ENCODE results near the gene IL31RA. TPM values are rescaled to one million over a fixed set of nuclear protein-coding genes. Genes with fewer than 3 reads are reported as not detected.

IL31RA gene
- total RNA-seq, 4 donors from 2014 or later, result 0.30 to 3.1 (median 1.3) TPM

DNA sequence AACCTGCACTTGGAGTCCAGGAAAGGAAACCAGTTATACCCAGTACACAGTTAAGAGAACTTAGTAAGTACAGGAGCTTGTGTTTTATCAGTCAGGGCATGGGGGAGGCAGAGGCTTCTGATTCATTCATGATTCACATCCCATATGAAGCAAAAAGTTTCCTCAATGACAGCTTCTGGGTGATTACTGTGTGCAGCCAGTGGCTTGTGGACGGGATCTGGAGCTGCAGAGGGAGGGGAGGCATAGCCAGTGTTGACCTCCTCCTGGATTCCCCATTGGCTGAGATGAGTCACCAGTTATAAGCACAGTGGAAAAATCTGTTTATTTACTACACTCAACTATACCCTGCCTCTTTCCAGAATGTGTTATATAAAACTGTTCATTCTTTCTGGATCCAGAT lies 17.7 kb downstream of the IL31RA start:
- intact Hi-C loops (cut with DNase I; ENCODE audit: low total_unique reads), result no loop called here
- TF ChIP-seq POLR2A (IDR thresholded peaks at IDR 0.05) (no peak), CTCF (IDR thresholded peaks at IDR 0.05) (no peak)
- WGBS, 2 donors, result 4 to 33% methylated on average over 1 of the region's 1 CpG
- no peak for DNase-seq (ENCODE audit: low spot score in 2 of 2)
- H3K4me3 ChIP-seq (ENCODE audit: low read depth, poor library complexity, severe bottlenecking), result no peak overlapping the region

DNA sequence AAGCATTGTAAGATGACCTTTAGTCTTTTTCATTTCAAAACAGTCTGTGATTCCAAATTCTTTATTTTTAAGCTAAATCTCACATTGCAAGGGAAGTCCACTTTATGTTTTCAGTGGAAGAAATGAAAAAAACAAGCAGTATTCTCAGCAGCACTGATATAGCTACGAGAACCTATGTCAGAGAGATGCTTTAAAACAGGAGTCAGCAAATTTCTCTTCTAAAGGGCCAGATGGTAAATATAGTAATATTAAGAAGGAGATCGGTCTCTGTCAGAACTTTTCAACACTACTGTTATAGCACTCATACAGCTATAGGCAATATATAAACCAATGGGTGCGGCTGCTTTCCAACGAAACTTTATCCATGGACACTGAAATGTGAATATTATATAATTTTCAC lies 18.7 kb downstream of the IL31RA start:
- no peak for DNase-seq (ENCODE audit: low spot score in 2 of 2)
- TF ChIP-seq POLR2A (IDR thresholded peaks at IDR 0.05) (no peak), CTCF (IDR thresholded peaks at IDR 0.05) (no peak)
- H3K4me3 ChIP-seq (ENCODE audit: low read depth, poor library complexity, severe bottlenecking), result no peak overlapping the region
- 95% methylated on average over 4 of the region's 4 CpGs for WGBS, 2 donors
- intact Hi-C loops (cut with DNase I; ENCODE audit: low total_unique reads), result no loop called here

GRCh38 chr5:55873234-55873633 lies 22.1 kb downstream of the IL31RA start:
- no peak for DNase-seq (ENCODE audit: low spot score in 2 of 2)
- no peak for TF ChIP-seq POLR2A (IDR thresholded peaks at IDR 0.05)
- no peak for TF ChIP-seq CTCF (IDR thresholded peaks at IDR 0.05)
- intact Hi-C loops (cut with DNase I; ENCODE audit: low total_unique reads), result no loop called here
- H3K4me3 ChIP-seq (ENCODE audit: low read depth, poor library complexity, severe bottlenecking), result no peak overlapping the region

DNA sequence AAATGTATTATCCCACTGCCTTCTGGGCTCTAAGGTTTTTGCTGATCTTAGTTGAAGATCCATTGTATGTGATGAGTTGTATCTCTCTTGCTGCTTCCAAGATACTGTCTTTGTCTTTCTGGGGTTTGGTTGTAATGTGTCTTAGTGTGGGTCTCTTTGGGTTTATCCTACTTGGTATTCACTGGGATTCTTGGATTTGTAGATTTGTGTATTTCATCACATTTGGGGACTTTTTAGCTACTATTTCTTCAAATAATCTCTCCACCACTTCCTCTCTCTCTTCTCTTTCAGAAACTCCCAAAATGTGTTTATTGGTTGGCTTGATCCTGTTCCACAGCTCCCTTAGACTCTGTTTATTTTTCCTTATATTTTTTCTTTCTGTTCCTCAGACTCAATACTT lies 26.5 kb downstream of the IL31RA start:
- no peak for DNase-seq (ENCODE audit: low spot score in 2 of 2)

GRCh38 chr5:55880453-55880852 lies 29.3 kb downstream of the IL31RA start:
- TF ChIP-seq POLR2A (IDR thresholded peaks at IDR 0.05) (no peak), CTCF (IDR thresholded peaks at IDR 0.05) (no peak)
- intact Hi-C loops (cut with DNase I; ENCODE audit: low total_unique reads), result no loop called here
- no peak overlapping the region for H3K4me3 ChIP-seq (ENCODE audit: low read depth, poor library complexity, severe bottlenecking)
- no peak for DNase-seq (ENCODE audit: low spot score in 2 of 2)

More for the DNA sequence above, 26.5 kb downstream of the IL31RA start:
- H3K4me3 ChIP-seq (ENCODE audit: low read depth, poor library complexity, severe bottlenecking), result no peak overlapping the region
- TF ChIP-seq CTCF (IDR thresholded peaks at IDR 0.05) (no peak), POLR2A (IDR thresholded peaks at IDR 0.05) (no peak)
- intact Hi-C loops (cut with DNase I; ENCODE audit: low total_unique reads), result no loop called here

- TF ChIP-seq CTCF (IDR thresholded peaks at IDR 0.05) (no peak), POLR2A (IDR thresholded peaks at IDR 0.05) (no peak)
- 65 to 67% methylated on average over 9 of the region's 9 CpGs for WGBS, 2 donors
- intact Hi-C loops (cut with DNase I; ENCODE audit: low total_unique reads), result no loop called here
- no peak for DNase-seq (ENCODE audit: low spot score in 2 of 2)
- no peak overlapping the region for H3K4me3 ChIP-seq (ENCODE audit: low read depth, poor library complexity, severe bottlenecking)
Measured at GRCh38 chr5:55885359-55885758, 34.2 kb downstream of the IL31RA start.

All from lower leg skin (tissue), 4 donors.